ENCODE results near the gene SCARB1.

The SCARB1 gene

DNA sequence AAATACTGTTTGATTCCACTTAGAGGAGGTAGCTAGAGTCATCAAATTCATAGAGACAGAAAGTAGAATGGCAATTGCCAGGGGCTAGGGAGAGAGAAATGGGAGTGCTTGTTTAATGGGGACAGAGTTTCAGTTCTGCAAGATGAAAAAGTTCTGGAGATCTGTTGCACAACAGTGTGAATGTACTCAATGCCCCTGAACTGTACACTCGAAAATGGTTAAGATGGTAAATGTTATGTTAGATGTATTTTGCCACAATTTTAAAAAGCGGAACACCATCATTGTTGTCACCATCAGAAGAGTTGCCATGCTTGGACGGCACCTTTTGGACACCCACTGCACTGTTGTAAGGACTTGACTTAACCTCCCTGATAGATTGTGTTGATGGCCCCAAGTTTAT, 106.9 kb downstream of the SCARB1 start:
- DNase-seq, result no peak

DNA sequence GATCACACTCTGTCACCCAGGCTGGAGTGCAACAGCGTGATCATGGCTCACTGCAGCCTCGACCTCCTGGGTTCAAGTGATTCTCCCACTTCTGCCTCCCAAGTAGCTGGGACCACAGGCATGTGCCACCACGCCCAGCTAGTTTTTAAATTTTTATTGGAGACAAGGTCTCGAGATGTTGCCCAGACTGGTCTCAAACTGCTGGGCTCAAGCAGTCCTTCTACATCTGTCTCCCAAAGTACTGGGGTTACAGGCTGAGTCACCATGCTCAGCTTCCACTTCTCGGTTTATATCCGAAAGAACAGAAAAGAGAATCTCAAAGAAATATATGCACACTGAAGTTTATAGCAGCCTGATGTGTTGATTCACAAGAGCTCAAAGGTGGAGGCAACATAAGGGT, 107.5 kb downstream of the SCARB1 start:
- no peak for DNase-seq

DNA sequence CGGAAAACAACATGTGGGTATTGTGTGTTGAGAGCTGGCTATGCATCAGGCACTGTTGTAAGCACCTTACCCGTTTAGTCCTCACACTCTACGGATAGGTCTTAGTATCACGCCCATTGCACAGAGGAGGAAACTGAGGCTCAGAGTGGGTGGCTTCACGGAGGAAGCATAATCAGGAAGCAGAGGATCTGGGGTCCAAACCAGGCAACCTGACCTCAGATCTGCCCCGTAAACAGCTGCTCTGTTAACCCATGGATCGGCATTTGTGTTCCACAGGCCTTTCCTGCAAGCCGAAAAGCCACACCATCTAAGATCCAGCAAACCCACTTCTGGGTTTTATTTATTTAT, 107.9 kb downstream of the SCARB1 start:
- no peak for DNase-seq

DNA sequence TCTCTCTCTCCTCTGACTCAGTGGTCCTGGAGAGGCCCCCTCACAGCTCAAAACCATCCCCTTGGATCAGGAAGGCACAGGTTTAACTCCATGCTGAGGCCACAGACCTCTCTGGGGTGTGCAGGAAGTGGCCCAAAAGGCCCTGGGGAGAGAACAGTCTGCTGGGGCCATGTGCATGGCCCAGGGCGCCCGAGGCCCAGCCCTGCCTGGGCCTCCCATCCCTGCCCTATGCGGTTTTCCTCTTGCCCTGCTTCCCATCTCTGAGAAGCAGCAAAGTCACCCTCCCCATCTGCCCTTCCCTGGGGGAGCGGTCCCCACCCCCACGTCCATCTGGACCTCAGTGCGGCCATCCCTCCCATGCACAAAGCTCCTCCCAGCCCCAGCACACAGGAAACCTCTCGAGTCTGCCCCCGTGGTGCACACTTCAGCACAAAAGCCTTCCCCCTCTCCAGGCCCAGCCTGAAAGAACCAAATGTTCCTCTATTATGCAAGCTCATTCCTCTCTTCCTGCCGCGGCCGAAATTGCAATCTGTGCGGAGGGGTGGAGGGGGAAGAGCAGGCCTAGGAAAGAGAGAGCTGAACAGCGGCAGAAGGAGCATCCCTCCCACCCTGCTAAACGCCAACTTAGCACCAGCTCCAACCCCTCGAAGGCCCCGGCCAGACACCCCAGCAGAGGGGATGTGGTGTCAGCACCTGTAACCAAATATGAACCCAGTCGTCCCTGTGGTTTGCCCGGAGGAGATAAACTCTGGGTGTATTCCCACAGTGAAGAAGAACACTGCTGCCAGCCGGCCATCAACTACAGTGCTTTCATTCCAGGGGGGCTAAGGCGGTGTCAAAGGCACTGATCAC, 108.5 kb downstream of the SCARB1 start:
- peak; percentile 96 for DNase-seq

DNA sequence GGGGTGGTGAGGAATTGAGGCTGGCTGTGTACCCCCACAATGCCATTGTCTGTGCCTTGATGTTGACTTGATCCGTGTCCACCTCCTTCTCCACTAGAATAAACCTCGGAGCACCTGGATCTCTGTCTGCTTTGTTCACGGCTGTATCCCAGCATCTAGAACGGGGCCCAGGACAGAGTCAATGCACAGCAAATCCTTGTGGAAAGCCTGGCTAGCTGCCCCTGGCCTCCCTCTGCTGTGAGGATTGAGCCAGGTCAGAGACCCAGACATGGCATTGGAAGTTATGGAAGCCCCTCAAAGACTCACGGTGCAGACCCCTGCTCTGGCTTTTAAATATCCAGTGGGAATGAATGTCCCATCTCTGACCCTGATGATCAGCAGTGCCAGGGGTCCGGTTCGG, 109.2 kb downstream of the SCARB1 start:
- no peak for DNase-seq

DNA sequence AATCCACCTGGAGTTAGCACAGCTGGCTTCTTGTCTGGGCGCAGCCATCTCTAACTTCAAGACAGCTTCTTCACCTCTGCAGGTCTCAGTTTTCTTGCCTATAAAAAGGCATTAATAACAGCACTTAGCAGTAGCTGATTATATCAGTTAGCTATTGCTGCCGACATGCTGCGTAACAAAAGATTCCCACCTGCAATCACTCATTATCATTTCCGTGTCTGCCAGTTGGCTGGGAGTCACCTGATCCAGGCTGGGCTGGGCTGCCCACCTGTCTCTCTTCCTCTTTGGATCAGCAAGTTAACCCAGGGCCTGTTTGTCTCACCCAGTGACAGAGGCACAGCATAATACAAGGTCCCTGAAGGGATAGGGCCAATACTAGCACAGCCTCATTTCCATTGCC, 109.7 kb downstream of the SCARB1 start:
- no peak for DNase-seq

DNA sequence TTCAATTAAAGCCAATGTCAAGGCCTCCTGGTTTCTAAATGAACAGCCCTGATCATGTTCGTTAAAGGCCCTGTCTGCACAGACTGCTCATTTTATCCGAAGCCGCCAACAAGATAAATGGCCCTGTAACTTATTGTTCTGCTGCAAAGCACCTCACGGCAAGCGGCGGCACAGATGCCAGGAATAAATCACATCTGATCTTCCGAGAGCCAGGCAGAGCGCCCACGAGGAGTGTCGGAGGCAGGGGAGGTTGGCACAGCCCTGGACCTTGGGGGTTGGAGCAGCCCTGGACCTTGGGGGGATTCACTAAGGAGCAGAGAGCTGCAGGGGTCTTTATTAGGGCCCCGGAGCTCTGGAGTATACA, 110.5 kb downstream of the SCARB1 start:
- no peak for DNase-seq

DNA sequence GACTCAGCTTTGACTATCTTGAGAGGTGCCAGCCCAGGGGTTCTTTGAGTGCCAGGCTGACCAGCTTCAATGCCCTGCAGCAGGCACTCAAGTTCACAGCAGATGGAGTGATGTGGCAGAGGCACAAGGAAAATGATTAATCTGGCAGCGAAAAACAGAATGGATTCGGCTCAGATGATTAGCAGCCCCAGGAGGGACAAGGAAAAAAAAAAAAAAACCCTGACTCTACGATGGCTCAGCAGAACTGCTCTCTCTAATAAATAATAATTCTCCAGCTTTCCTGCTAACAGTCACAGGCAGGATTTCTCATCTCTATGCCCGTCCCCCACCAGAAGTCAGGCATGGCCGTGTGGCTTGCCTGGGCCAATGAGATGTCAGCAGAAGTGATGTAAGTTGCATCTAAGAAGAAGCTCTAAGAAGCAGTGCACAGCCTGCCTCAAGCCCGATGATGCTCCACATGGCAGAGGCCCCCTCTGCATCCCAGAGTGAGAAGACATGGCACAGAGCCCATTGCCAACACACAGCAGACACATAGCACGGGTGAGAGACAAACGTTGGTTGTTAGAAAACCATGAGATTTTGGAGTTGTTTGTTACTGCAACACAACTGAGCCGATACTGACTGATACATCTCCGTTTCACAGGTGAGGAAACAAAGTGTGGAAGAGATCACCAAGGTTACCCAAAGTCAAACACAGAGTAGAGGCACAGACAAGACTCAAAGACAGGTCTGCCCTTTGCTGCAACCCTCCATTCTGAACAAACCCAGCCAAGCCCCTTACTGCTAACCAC, 111.0 kb downstream of the SCARB1 start:
- peak; percentile 33 for DNase-seq

DNA sequence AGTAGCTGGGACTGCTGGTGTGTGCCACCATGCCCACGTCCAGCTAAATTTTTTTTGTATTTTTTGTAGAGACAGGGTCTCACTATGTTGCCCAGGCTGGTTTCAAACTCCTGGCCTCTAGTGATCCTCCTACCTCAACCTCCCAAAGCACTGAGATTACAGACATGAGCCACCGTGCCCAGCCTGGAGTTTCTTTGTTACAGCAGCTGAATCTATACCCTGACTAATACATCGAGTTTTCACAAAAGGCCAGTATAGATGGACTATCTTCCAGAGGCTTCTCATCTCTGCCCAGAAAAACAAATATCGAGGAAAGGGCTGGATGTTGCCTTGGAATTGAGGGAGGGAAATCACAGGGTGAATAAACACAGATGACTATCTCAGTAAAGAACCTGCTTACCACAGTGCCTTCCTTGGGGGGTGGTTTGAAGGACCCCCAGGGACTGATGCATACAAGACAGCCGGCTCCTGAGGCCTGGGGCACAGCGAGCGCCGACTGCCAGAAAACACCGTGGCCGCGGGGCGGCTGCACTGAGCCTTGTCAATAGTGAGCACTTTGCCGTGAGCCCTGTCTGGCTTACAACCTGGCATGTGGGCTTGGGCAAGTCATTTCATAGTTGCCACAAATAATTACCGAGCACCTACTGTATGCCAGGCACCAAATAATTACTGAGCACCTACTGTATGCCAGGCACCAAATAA, 111.9 kb downstream of the SCARB1 start:
- DNase-seq, result no peak

DNA sequence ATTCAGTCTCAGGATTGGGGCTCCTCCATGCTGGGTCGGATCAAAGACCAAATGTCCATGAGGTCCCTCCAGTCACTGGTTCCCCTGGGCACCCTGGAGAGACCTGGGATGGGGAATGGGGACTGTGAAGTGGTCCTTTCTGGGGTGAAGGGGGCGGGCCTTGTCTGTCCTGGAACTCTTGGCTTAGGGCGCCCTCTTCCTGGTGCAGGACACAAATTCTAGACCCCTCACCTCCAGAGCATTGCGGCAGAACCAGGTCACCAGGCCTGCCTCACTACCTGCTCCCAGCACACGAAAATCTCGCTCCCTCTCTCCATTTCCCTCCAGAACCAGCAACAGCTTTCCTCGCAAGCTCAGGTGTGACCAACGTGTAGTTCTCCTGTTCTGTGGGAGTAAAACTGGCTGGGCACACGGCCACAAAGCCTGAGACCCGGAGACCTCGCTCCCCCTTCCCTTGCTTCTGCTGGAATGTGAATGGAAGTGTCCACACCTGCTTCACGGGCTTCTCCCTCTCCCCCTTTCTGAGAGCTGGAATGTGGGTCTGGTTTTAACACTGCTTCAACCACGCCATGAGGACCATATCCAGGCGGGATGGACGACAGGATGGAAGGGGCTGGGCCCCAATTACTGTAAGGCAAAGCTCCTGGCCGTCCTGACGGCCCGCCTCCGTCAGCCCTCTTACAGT, 112.7 kb downstream of the SCARB1 start:
- DNase-seq, result no peak

DNA sequence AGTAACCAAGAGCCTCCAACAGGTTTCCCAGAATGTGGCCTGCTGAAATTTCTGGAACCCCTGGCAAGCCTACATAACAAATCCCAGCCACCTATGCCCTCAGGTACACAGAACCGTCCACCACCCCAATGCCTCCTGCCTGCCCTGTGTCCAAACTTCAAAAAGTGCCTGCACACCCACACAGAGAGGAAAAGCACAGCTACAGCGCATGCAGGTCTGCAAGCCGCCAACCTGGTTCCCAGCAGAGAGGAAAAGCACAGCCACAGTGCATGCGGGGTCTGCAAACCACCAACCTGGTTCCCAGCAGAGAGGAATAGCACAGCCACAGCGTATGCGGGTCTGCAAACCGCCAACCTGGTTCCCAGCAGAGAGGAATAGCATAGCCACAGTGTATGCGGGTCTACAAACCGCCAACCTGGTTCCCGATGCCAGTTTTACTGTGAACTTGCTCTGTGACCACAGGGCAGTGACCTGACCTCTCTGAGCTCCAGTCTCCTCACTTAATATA, 113.5 kb downstream of the SCARB1 start:
- DNase-seq, result no peak

DNA sequence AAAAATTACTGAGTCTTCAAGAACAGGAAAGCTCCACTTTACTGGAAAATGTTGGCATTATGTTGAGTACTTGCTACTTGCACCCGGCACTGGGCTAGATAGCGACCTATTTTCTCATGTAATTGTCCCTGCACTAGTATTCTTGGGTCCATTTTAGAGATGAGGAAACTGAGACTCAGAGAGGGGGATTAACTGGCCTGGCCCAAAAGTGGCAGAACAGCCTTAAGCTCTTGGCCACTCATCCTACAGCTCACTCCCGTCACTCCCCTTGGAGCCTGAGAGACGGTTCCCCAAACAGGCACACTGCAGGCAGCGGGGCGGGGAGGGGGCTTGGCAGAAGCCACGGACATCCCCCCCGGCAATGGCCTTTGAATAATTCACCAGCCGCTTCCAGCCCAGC, 113.9 kb downstream of the SCARB1 start:
- no peak for DNase-seq

DNA sequence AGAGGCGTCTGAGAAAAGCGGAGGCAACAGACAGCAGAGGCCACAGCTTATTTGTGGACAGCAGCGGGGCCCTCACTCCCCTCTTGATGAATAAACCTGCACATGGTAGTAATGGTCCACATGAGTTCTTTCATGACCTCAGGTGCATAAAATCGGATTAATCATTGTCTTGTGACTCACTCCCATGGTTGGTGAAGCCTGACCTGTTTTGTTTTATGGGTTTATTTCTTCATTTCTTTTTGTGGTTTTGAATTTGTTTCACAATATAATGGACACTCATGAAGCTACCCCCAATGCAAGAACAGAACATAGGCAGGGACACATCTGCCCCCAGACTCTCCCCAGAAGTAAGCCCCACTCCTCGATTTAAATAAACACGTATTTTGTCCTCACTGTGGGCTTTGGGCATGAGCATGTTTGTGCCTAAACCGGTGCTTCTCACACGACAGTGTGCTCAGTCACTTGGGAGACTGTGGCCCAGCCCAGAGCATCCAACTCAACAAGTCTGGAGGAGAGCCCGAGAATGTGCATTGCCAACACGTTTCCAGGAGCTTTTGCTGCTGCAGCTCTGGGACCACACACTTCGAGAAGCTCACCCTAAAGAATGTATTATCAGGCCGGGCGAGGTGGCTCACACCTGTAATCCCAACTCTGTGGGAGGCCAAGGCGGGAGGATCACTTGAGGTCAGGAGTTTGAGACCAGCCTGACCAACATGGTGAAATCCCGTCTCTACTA, 116.1 kb downstream of the SCARB1 start:
- no peak for DNase-seq

DNA sequence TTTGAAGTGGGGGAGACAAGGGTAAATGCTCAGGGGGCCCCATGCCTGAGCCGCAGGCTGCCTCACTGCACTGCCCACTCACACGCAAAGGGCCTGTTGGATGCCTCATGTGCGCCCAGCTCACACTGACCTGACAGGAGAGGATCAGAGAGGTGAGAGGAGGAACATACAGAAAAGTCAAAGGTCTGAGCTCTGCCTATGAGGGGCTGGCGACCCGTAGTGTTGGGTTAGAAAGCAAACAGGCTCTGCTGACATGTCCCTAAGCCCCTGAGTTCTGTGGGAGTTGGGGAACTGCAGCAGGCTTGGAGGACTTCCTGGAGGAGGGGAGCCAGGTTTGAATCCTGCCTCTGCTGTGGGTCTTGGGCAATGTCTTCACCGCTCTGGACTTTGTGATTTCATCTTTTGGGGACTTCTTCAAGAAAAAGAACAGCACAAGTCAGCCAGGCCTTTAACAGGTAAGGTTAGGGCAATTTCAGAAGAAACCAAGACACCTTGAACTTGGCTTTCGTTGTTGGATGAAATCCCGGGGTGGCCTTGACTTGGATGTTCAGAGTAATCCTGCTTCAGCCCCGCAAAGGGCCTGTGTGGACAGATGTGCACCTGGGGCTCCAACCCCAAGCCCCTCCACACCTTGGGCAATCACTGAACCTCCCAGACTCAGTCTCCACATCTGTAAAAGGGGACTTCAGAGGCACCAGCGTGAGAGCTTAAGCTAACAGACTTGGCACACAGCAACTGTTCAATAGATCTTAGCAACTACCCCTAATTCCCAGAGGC, 116.8 kb downstream of the SCARB1 start:
- no peak for DNase-seq

DNA sequence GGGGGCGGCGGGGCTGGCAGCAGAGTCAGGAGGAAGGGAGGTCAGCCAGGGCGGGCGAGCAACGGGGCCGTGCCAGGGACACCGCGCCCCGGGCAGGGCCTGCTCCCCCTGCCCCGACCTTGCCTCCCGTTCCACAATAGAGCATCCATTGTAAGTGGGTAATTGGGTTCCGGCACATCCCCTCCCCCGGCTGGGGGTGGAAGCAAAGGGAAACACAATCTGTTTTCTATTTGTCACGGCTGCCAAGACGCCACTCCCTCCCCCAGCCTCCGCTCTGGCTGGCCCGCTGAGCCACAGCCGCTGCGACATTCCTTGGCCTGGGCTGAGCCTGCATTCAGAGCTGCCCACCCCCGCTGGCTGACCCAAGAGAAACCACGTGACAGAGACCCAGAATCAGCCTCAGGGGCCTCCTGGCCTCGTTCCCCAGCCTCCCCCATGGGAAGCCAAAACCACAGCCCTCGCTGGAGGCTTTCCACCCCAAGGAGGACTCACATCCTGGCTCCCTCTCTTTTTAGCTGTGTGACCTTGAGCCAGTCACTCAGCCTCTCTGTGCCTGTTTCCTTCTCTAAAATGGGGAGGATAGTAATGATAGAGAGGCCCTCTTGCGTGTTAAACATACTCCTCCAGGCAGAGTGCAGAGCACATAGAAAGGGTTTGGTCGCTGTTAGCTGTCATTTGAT, 117.6 kb downstream of the SCARB1 start:
- peak; percentile 80 for DNase-seq

DNA sequence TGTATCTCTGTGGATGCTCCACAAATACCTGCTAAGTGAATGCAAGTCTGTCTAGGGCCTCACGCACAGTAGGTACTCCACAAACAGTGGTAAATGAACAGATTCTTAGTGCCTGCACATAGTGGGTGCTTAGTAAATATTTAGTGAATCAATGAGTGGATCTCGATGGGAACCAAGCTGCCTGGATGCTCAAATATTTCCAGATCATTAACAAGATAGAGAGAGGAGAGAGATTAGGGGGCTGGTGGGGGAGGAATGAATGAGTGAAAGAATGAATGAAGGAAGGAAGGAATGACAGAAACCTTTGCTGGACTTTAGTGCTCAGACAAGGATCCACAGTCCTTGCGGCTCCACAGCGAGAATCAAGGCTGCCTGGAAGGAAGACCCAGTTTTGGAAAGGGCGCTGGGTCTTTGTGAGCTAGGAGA, 118.2 kb downstream of the SCARB1 start:
- no peak for DNase-seq

DNA sequence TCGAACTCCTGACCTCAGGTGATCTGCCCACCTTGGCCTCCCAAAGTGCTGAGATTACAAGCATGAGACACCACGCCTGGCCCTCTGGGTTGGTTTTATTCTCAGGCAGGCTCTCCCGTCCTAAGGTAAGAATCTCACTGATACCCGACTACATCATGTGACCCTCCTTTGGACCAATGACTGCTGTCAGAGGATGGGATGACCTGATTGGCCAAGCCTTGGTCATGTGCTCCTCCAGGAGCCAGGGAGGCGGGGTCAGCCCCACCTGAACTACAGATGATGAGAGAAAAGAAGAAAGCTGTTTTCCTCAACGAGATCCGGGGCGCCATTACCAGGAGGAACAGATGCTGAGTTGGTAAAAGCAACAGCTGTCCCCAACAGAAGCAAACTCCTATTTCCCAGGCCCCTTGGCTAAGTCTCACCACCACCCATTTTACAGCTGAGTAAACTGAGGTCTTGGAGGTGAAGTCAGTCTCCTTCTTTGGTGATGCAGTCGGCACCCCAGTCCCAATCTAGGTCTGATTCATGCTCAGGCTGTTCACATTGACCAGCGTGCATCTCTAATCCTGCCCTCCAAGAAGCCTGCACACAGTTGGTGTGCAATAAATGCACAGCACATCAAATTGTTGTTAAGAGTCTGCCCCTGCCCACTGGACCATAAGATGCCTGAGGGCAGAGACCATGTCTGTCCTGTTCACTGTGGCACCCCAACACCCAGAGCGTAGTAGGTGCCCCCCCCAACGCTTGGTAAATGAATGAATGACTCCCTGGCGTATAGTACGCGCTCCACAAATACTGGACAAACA, 118.8 kb downstream of the SCARB1 start:
- peak; percentile 49 for DNase-seq

DNA sequence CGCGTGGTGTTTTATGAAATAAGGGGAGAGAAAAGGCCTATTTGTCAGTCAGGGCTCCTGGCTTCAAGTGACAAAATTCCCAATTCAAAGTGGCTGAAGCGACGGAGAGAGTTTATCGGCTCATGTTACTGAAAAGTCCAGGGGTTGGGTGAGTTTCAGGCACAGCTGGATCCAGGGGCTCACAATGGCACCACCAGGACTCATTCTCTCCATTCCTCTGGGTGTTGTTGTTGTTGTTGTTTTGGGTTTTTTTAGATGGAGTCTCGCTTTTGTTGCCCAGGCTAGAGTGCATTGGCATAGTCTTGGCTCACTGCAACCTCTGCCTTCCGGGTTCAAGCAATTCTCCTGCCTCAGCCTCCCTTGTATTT, 119.4 kb downstream of the SCARB1 start:
- DNase-seq, result no peak

DNA sequence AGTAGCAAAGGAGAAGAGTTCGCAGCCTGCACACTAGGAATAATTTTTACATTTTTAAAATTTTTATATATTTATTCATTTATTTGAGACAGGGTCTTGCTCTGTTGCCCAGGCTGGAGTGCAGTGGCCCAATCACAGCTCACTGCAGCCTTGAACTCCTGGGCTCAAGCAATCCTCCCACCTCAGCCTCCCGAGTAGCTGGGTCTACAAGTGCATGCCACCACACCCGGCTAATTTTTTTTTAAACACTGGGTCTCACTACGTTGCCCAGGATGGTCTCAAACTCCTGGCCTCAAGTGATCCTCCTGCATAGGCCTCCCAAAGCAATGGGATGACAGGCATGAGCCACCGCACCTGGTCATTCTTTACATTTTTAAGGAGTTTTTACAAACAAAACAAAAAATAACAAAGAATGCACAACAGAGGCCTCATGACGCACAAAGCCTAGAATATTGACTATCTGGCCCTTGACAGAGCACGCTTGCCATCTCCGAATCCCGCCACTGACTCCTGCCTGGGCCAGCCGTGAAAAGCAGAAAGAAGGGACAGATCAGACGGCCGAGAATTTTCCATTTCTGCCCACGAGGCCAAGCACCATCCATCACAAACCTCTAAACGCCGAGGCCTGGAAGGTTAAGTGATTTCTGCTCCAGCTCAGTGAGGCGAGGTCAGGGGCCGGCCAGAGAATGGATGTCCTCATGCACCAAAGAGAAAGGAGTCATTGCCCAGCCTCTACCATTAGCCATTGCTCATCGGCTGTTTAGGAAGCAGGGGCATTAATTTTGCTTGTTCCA, 120.0 kb downstream of the SCARB1 start:
- no peak for DNase-seq
